ENCODE results near the gene ATAD1.

The ATAD1 gene

DNA sequence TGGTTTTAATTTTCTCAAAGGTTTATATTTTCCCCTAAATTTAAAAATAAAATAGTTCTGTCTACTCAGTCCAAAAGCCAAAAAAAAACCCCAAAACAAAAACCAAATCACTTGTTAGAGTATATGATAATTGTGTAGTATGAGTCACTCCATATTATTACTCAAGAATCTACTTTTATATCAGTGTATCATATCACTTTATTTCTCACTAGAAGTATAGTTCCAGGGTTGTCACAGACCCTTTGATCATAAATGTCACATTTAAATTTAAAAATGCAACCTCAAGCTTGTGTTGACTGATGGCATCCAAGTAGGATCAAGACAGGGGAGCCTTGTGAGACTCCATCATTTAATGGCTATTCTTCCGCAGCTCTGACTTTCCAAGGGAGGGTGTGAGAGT lies 97.4 kb downstream of the ATAD1 start:
- no peak for DNase-seq (ENCODE audit: low read depth in 4 of 4, low spot score in 1 of 4)

DNA sequence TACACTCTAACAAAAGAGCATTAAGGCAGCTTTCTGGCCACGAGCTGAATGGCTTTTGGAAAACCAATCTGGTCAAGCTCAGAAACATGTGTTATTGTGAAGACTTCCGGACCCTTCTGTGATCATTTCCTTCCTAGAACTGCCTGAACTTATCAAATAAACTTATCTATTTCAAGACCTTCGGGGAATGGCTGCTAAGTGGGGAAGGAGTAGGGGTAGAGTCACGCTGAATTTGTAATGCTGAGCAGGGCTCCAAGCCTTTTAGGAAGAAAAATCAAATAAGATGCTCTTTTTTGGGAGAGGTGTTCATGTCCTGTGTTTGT lies 101.7 kb downstream of the ATAD1 start:
- DNase-seq (ENCODE audit: low read depth in 4 of 4, low spot score in 1 of 4): no peak

- no peak for DNase-seq (ENCODE audit: low read depth in 4 of 4, low spot score in 1 of 4)
Measured at GRCh38 chr10:87715552-87716347, 102.3 kb downstream of the ATAD1 start.

DNA sequence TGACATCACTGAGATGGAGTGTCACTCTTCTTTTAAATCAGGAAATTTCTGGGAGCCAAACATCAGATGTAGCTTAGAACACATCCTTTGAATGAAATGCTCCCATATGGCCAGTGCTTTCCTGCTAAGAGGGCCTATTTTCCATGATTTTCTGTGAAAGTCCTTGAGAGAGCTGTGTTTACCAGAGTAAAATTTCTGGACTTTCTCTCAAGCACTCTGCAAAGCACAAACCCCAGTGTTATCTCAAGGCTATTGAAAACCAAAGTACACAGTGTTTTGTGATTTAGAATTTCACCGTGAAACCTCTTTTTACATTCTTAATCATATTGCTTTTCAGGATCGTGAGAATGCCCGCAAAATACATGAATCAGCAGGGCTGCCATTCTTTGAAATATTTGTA lies 104.3 kb downstream of the ATAD1 start:
- DNase-seq (ENCODE audit: low read depth in 4 of 4, low spot score in 1 of 4): no peak

DNA sequence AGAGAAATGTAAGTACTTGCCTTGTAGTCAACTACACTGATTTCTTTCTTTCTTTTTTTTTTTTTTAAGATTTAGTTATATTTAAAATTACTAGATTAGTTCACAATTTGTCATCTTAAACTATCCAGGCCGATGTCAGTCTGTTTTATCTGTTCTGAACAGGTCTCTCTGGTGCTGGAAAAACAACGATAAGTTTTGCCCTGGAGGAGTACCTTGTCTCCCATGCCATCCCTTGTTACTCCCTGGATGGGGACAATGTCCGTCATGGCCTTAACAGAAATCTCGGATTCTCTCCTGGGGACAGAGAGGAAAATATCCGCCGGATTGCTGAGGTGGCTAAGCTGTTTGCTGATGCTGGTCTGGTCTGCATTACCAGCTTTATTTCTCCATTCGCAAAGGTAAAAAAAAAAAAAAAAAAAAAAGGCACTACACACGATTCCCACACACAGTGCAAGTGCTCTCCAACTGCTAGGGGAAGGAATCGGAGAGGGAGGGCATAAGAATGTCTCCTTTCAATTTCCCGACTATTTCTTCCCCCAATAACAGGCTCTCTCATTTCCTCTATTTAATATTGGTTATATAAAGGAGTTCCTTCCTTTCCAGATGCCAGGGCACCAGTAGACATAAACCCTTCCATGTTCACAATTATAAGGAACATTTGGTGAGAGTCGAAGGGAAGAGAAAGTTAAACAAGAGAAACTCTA lies 105.0 kb downstream of the ATAD1 start:
- DNase-seq (ENCODE audit: low read depth in 4 of 4, low spot score in 1 of 4): no peak

DNA sequence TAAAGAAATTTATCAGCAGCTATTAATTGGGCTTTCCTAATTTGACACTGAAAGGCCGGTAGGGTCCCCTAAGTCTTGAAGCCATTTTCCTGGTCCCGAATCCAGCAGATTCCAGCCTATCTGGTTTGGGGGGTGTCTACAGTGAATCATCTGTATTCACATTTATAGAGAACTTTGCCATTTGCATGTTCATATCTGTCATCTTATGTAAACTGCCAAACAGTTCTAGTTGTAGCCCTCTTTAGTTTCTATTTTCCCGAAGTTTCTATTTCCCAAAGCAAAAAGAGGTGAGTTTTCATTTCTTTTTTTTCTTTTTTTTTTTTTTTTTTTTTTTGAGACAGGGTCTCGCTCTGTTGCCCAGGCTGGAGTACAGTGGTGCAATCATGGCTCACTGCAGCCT lies 110.8 kb downstream of the ATAD1 start:
- no peak for DNase-seq (ENCODE audit: low read depth in 4 of 4, low spot score in 1 of 4)

DNA sequence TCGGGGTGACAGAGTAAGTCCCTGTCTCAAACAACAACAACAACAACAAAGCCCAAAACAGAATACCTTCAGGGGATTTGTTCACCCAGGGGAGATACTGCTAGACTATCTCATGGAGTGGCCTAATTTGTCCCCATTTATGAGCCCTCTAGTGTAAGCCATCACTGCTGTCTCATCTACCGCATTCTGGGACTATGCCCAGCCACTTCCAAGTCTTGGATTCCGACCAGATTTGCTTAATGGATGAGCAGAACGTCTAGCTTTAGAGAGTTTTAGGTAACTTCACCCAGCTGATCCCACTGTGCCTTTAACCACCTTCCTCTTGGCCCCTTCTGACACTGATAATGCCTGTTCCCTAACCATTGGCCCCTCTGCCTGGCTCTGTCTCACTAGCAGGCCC lies 111.3 kb downstream of the ATAD1 start:
- no peak for DNase-seq (ENCODE audit: low read depth in 4 of 4, low spot score in 1 of 4)

- DNase-seq (ENCODE audit: low read depth in 4 of 4, low spot score in 1 of 4): no peak
Measured at GRCh38 chr10:87705339-87705738, 112.7 kb downstream of the ATAD1 start.

GRCh38 chr10:87703771-87704170 lies 114.3 kb downstream of the ATAD1 start:
- DNase-seq (ENCODE audit: low read depth in 4 of 4, low spot score in 1 of 4): no peak

- no peak for DNase-seq (ENCODE audit: low read depth in 4 of 4, low spot score in 1 of 4)
Measured at GRCh38 chr10:87702973-87703294, 115.1 kb downstream of the ATAD1 start.

- DNase-seq (ENCODE audit: low read depth in 4 of 4, low spot score in 1 of 4): no peak
Measured at GRCh38 chr10:87702260-87702972, 115.6 kb downstream of the ATAD1 start.
